Measurements from ENCODE around the gene ITGA1.

Gene ITGA1

GRCh38 chr5:52827815-52828214 is 40.1 kb downstream of the ITGA1 start:
- no peak overlapping the region for H3K27ac ChIP-seq
- no peak for TF ChIP-seq CTCF (conservative IDR thresholded peaks at IDR 0.05; ENCODE audit: low read depth)
- ChIA-PET CTCF (no interaction called here), POLR2A (ENCODE audit: low non-redundant PET) (no interaction called here)
- no peak for DNase-seq (ENCODE audit: low spot score)

GRCh38 chr5:52829664-52830063 is 41.9 kb downstream of the ITGA1 start:
- ChIA-PET POLR2A (ENCODE audit: low non-redundant PET) (no interaction called here), CTCF (no interaction called here)
- no peak overlapping the region for H3K27ac ChIP-seq
- no peak for TF ChIP-seq CTCF (conservative IDR thresholded peaks at IDR 0.05; ENCODE audit: low read depth)
- no peak for DNase-seq (ENCODE audit: low spot score)

- ChIA-PET POLR2A (ENCODE audit: low non-redundant PET) (no interaction called here), CTCF (interaction anchor here (0.6 to 0.7 kb wide), 3 partner anchors 35 to 1820 kb away, joined by 3 to 4 read pairs (median 3); no protein-coding TSS in a partner anchor)
- no peak for DNase-seq (ENCODE audit: low spot score)
- H3K27ac ChIP-seq = no peak overlapping the region
- no peak for TF ChIP-seq CTCF (conservative IDR thresholded peaks at IDR 0.05; ENCODE audit: low read depth)
Measured at GRCh38 chr5:52830650-52831049, 42.9 kb downstream of the ITGA1 start.

GRCh38 chr5:52831786-52832511 is 44.2 kb downstream of the ITGA1 start:
- POLR2A ChIA-PET (ENCODE audit: low non-redundant PET) = no interaction called here
- CTCF ChIA-PET = no interaction called here
- no peak for TF ChIP-seq CTCF (conservative IDR thresholded peaks at IDR 0.05; ENCODE audit: low read depth)
- DNase-seq (ENCODE audit: low spot score) = no peak
- no peak overlapping the region for H3K27ac ChIP-seq

- CTCF ChIA-PET = no interaction called here
- no peak overlapping the region for H3K27ac ChIP-seq
- DNase-seq (ENCODE audit: low spot score) = no peak
- no peak for TF ChIP-seq CTCF (conservative IDR thresholded peaks at IDR 0.05; ENCODE audit: low read depth)
- POLR2A ChIA-PET (ENCODE audit: low non-redundant PET) = no interaction called here
Measured at GRCh38 chr5:52834320-52834719, 46.6 kb downstream of the ITGA1 start.

GRCh38 chr5:52837068-52837467 is 49.4 kb downstream of the ITGA1 start:
- ChIA-PET POLR2A (ENCODE audit: low non-redundant PET) (no interaction called here), CTCF (no interaction called here)
- no peak for TF ChIP-seq CTCF (conservative IDR thresholded peaks at IDR 0.05; ENCODE audit: low read depth)
- H3K27ac ChIP-seq = no peak overlapping the region
- no peak for DNase-seq (ENCODE audit: low spot score)
